ENCODE results near the gene PRSS27. TPM values are rescaled to one million over a fixed set of nuclear protein-coding genes. Genes with fewer than 3 reads are reported as not detected.

PRSS27 gene
- total RNA-seq, 2 donors from 2014 or later, result 2.1 TPM; not detected in 1

GRCh38 chr16:2738615-2739014 is 18.6 kb upstream of the PRSS27 start:
- Histone ChIP-seq H3K9me3 (no peaks in the 10 kb centered on the region), H3K27me3 (no peaks in the 10 kb centered on the region), H3K4me1 (no peaks in the 10 kb centered on the region), H3K4me3 (no peak overlapping the region), H3K36me3 (replicated peaks in 1 of 2; ENCODE audit: insufficient read depth in 1 of 2, low read depth in 2 of 2) (no peaks in the 10 kb centered on the region), H3K27ac (no peak overlapping the region)
- TF ChIP-seq POLR2A (IDR thresholded peaks at IDR 0.05) (no peak), CTCF (IDR thresholded peaks at IDR 0.05) (no peak)
- DNase-seq (no peak), ATAC-seq (no peak)
- intact Hi-C loops (cut with DNase I), result no loop called here
- 82% methylated on average over 5 of the region's 5 CpGs; no CpG with 5 or more reads in 1 of the 2 donors for WGBS, 2 donors

GRCh38 chr16:2737895-2738418 is 17.9 kb upstream of the PRSS27 start:
- H3K27me3 ChIP-seq, result no peaks in the 10 kb centered on the region
- H3K36me3 ChIP-seq (replicated peaks in 1 of 2; ENCODE audit: insufficient read depth in 1 of 2, low read depth in 2 of 2), result no peaks in the 10 kb centered on the region
- ATAC-seq, result no peak
- no peaks in the 10 kb centered on the region for H3K9me3 ChIP-seq
- 52 to 60% methylated on average over 5 to 7 of the region's 7 CpGs for WGBS, 2 donors
- DNase-seq, result no peak
- intact Hi-C loops (cut with DNase I), result no loop called here
- TF ChIP-seq POLR2A (IDR thresholded peaks at IDR 0.05) (no peak), CTCF (IDR thresholded peaks at IDR 0.05) (no peak)
- no peak overlapping the region for H3K4me3 ChIP-seq
- no peaks in the 10 kb centered on the region for H3K4me1 ChIP-seq
- no peak overlapping the region for H3K27ac ChIP-seq

GRCh38 chr16:2737238-2737605 is 17.2 kb upstream of the PRSS27 start:
- 84 to 100% methylated on average over 3 to 5 of the region's 5 CpGs for WGBS, 2 donors

GRCh38 chr16:2736476-2737237 is 16.6 kb upstream of the PRSS27 start:
- Histone ChIP-seq H3K4me1 (no peaks in the 10 kb centered on the region), H3K4me3 (no peak overlapping the region), H3K36me3 (replicated peaks in 1 of 2; ENCODE audit: insufficient read depth in 1 of 2, low read depth in 2 of 2) (no peaks in the 10 kb centered on the region), H3K27ac (no peak overlapping the region), H3K27me3 (no peaks in the 10 kb centered on the region), H3K9me3 (no peaks in the 10 kb centered on the region)
- intact Hi-C loops (cut with DNase I), result no loop called here
- 76 to 83% methylated on average over 5 to 11 of the region's 11 CpGs for WGBS, 2 donors
- no peak for TF ChIP-seq POLR2A (IDR thresholded peaks at IDR 0.05)
- TF ChIP-seq CTCF (IDR thresholded peaks at IDR 0.05), result no peak
- ATAC-seq, result no peak
- no peak for DNase-seq

More at GRCh38 chr16:2737238-2737605, 17.2 kb upstream of the PRSS27 start:
- no peaks in the 10 kb centered on the region for H3K4me1 ChIP-seq
- ATAC-seq (no peak), DNase-seq (no peak)
- TF ChIP-seq CTCF (IDR thresholded peaks at IDR 0.05) (no peak), POLR2A (IDR thresholded peaks at IDR 0.05) (no peak)
- no peak overlapping the region for H3K27ac ChIP-seq
- H3K9me3 ChIP-seq, result no peaks in the 10 kb centered on the region
- no peak overlapping the region for H3K4me3 ChIP-seq
- intact Hi-C loops (cut with DNase I), result no loop called here
- H3K36me3 ChIP-seq (replicated peaks in 1 of 2; ENCODE audit: insufficient read depth in 1 of 2, low read depth in 2 of 2), result no peaks in the 10 kb centered on the region
- no peaks in the 10 kb centered on the region for H3K27me3 ChIP-seq
